ENCODE results near the gene SAPCD2. TPM values are rescaled to one million over a fixed set of nuclear protein-coding genes. Genes with fewer than 3 reads are reported as not detected.

SAPCD2 gene
- total and polyA plus RNA-seq, 9 of the 15 experiments (the other 6 are each of a cell fraction or from before 2014, with no cell fraction given), result 3.4 to 91.8 (median 18.8) TPM

GRCh38 chr9:137048655-137049543, 21.5 kb downstream of the SAPCD2 start (continued):
- TF ChIP-seq ZBTB49 (CRISPR knock-in tag; IDR thresholded peaks at IDR 0.05; ENCODE audit: borderline replicate concordance), result no peak
- peak; percentile 94 for TF ChIP-seq PCBP1 (IDR thresholded peaks at IDR 0.05; ENCODE audit: low read depth, low read length, poor library complexity, severe bottlenecking)
- TF ChIP-seq GATA2 (CRISPR knock-in tag; IDR thresholded peaks at IDR 0.05), result no peak
- TF ChIP-seq, protein P1, sequence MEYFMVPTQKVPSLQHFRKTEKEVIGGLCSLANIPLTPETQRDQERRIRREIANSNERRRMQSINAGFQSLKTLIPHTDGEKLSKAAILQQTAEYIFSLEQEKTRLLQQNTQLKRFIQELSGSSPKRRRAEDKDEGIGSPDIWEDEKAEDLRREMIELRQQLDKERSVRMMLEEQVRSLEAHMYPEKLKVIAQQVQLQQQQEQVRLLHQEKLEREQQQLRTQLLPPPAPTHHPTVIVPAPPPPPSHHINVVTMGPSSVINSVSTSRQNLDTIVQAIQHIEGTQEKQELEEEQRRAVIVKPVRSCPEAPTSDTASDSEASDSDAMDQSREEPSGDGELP (CRISPR knock-in tag; IDR thresholded peaks at IDR 0.05; ENCODE audit: borderline replicate concordance), result peak; percentile 65
- no peak for TF ChIP-seq MED1 (CRISPR knock-in tag; IDR thresholded peaks at IDR 0.05; ENCODE audit: borderline replicate concordance)
- no peak for TF ChIP-seq RBBP5 (IDR thresholded peaks at IDR 0.05; ENCODE audit: borderline replicate concordance, insufficient read depth, low read length, poor library complexity, severe bottlenecking)
- TF ChIP-seq, protein P2, sequence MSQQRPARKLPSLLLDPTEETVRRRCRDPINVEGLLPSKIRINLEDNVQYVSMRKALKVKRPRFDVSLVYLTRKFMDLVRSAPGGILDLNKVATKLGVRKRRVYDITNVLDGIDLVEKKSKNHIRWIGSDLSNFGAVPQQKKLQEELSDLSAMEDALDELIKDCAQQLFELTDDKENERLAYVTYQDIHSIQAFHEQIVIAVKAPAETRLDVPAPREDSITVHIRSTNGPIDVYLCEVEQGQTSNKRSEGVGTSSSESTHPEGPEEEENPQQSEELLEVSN (IDR thresholded peaks at IDR 0.05; ENCODE audit: borderline replicate concordance in 1 of 2, extremely low read depth in 1 of 2, insufficient read depth in 1 of 2, insufficient read length in 1 of 2, low read depth in 1 of 2, low read length in 1 of 2, poor library complexity in 1 of 2, severe bottlenecking in 1 of 2), result peak; percentile 73 to 95
- peak; percentile 80 for TF ChIP-seq L3MBTL2 (IDR thresholded peaks at IDR 0.05)

Data from K562 (cell line).